GM18505 (cell line): ENCODE data around the gene FKBP14.

Experiments
- ATAC-seq: cut with Tn5 transposase; IDR thresholded peaks from one replicate; pipeline ENCODE4 v1.9.1; 2021; ENCODE audit not compliant: unreplicated experiment
- POLR2A ChIP-seq: IDR thresholded peaks from 4 replicates; pipeline ENCODE4 v1.6.1; 2011; ENCODE audit warnings: borderline replicate concordance; ENCODE audit not compliant: insufficient read depth, insufficient read length; ENCODE audit errors: extremely low read depth

Gene FKBP14

GRCh38 chr7:30022991-30023390, 3.5 kb downstream of the FKBP14 start:
- no peak for ATAC-seq
- no peak for TF ChIP-seq POLR2A

- no peak for TF ChIP-seq POLR2A
- ATAC-seq, result no peak
Measured at GRCh38 chr7:30020535-30020934, 6.0 kb downstream of the FKBP14 start.

- ATAC-seq, result no peak
- TF ChIP-seq POLR2A, result no peak
Measured at GRCh38 chr7:30019960-30020359, 6.5 kb downstream of the FKBP14 start.

DNA sequence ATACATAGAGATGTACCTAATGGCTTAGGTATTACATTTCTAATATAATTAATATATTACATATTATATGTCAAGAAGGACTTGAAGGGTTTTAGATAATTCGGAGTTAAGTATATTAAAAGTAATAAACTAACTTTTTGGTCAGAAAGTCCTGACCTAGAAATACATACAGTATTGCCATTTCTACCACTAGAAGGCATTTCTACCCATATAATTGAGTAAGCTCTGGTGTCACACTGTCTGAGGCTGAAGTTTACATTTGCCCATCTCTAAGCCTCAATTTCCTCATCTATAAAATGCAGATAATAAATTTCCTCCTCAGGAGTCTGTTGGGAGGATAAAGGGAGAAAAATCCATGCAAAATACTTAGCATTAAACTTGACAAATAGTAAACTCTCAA, 7.1 kb downstream of the FKBP14 start:
- ATAC-seq, result no peak
- TF ChIP-seq POLR2A, result no peak

DNA sequence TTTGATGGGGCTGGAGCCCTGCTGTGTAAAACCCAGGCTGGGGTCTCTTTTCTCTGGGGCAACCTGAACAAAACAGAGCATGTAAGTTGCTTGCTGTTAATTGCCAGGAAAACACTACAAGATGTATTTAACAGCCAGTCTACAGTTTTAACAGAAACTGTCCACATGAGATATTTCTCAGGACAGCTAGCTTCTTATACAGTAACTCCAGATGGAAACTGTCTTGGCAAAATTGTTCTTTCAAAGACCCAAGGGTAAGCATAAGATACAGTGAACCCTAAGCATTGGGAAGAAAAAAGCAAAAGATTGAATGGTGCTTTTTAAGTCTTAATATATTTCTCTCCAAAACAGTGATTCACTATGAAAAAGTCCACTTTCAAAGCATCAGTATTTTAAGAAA, 8.1 kb downstream of the FKBP14 start:
- no peak for TF ChIP-seq POLR2A
- no peak for ATAC-seq

- ATAC-seq, result no peak
- TF ChIP-seq POLR2A, result no peak
Measured at GRCh38 chr7:30012757-30013156, 13.7 kb downstream of the FKBP14 start.

GRCh38 chr7:30010021-30010420, 16.5 kb downstream of the FKBP14 start:
- no peak for TF ChIP-seq POLR2A
- no peak for ATAC-seq

DNA sequence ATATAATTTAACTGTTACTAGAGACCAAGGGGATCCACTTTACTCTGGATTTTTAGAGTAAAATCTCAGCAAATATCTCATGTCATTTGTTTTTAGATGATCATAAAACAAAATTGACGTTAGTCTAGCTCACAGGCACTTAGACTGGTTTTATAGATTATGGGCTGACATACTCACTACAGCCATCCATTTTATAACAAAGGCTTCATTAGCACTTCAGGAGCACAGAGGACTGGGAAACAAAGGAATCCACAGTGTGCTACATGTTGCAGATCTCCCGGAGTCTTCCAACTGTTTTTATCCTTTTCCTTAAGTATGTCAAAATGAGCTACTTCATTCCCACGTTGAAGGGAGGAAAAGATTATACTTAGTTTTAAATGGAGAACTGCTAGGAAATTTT, 21.0 kb downstream of the FKBP14 start:
- no peak for TF ChIP-seq POLR2A
- ATAC-seq, result no peak

DNA sequence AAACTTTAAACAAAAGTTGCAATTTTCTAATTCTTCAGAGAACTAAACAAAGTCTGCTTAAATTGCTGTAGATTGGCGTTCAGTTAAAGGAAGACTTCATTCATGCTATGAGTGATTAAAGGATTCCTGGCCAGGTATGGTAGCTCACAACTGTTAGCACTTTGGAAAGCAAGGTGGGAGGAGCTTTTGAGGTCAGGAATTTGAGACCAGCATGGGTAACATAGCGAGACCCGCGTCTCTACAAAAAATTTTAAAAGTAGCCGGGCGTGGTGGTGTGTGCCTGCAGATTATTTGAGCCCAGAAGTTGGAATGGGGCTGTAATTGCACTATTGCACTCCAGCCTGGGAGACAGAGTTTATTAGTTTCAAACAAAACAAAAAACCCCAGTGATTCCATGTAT, 23.4 kb downstream of the FKBP14 start:
- no peak for ATAC-seq

GRCh38 chr7:30001998-30002397, 24.5 kb downstream of the FKBP14 start:
- no peak for ATAC-seq
- TF ChIP-seq POLR2A, result no peak

More for the DNA sequence above, 23.4 kb downstream of the FKBP14 start:
- no peak for TF ChIP-seq POLR2A

DNA sequence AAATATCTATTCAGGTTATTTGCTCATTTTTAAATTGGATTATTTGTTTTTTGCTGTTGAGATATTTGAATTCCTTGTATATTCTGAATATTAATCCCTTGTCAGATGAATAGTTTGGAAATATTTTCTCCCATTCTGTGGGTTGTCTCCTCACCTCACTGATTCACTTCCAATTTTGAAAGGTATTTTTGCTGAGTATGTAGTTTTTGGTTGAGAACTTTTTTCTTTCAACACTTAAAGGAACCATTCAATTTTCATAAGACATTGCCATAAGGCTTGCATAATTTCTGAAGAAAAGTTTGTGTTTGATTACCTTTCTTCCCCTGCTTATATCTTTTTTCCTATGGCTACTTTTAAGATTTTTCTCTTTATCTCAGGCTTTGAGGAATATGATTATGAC, 28.0 kb downstream of the FKBP14 start:
- ATAC-seq, result no peak
- no peak for TF ChIP-seq POLR2A

DNA sequence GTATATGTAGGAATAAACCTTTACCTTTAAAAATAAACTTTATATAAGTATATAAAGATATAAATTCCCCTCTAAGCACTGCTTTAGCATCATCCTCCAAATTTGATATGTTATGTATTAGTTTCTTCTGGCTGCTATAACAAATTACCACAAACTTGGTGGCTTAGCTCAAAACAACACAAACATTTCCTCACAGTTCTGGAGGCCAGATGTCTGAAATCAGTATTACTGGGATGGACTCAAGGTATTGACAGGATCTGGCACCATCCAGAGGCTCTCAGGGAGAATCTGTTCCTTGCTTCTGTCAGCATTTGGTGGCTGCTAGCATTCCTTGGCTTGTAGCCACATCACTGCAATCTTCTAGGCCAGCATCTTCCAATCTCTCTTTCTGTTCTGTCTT, 30.2 kb downstream of the FKBP14 start:
- no peak for TF ChIP-seq POLR2A
- no peak for ATAC-seq

DNA sequence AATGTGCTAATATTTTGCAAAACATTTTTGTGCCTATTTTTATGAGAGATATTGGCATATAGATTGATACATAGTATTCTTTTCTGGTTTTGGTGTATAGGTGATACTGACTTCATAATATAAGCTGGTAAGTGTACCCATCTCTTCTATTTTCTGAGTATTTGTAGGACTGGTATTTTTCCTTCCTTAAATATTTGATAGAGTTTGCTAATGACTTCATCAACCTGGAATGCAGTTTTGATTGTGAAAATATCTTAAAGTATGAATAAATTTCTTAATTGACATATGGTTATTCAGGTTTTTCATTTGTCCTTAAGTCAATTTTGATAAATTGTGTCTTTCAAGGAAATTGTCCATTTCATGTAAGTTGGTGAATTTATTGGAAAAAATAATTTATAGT, 30.9 kb downstream of the FKBP14 start:
- no peak for TF ChIP-seq POLR2A
- no peak for ATAC-seq

- no peak for ATAC-seq
- no peak for TF ChIP-seq POLR2A
Measured at GRCh38 chr7:29993140-29993539, 33.4 kb downstream of the FKBP14 start.

DNA sequence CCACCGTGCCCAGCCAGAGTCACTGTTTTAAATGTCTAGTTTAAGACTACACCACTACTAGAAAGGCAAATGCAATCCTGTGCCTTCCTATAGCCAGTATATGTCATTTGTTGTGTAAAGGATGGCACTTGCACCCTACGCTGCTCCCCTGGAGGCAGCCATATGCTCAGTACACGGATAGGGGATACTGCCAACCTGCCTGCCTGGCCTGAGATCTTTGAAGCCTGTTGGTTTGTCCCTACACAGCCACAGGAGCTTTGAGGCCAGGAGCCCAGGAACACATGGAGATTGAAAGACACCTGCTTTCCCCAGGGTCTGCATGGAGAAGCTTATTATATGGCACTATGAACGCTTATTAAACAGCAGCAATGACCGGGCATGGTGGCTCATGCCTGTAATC, 34.6 kb downstream of the FKBP14 start:
- no peak for ATAC-seq
- TF ChIP-seq POLR2A, result no peak
